Endothelial cell (in vitro differentiated cells): ENCODE results near the gene PPIA. TPM values are rescaled to one million over a fixed set of nuclear protein-coding genes. Genes with fewer than 3 reads are reported as not detected.

Experiments used
- DNase-seq: peaks from one replicate; pipeline ENCODE4 v3.0.0; 2021; ENCODE audit warnings: low spot score
- H3K27ac Mint-ChIP-seq: one replicate; pipeline ENCODE4 v1.8.0; 2021; ENCODE audit warnings: mixed read lengths, inconsistent platforms; ENCODE audit not compliant: unreplicated experiment
- H3K27me3 Mint-ChIP-seq: one replicate; pipeline ENCODE4 v1.8.0; 2021; ENCODE audit warnings: mild to moderate bottlenecking, moderate library complexity, mixed read lengths, inconsistent platforms; ENCODE audit not compliant: unreplicated experiment
- H3K36me3 Mint-ChIP-seq: one replicate; pipeline ENCODE4 v1.8.0; 2021; ENCODE audit warnings: mild to moderate bottlenecking, low read depth, mixed read lengths, inconsistent platforms; ENCODE audit not compliant: unreplicated experiment
- H3K4me1 Mint-ChIP-seq: one replicate; pipeline ENCODE4 v1.8.0; 2021; ENCODE audit warnings: mild to moderate bottlenecking, mixed read lengths, inconsistent platforms; ENCODE audit not compliant: unreplicated experiment
- H3K4me3 Mint-ChIP-seq: one replicate; pipeline ENCODE4 v1.8.0; 2021; ENCODE audit warnings: mild to moderate bottlenecking, mixed read lengths, inconsistent platforms; ENCODE audit not compliant: unreplicated experiment
- H3K9me3 Mint-ChIP-seq: one replicate; pipeline ENCODE4 v1.8.0; 2021; ENCODE audit warnings: mixed read lengths, inconsistent platforms; ENCODE audit not compliant: unreplicated experiment
- CTCF ChIP-seq: fragments of 200-600 bp; sonication (generic); IDR thresholded peaks from one replicate; pipeline ENCODE4 v1.5.0; 2021; ENCODE audit warnings: antibody characterized with exemption; ENCODE audit not compliant: unreplicated experiment
- total RNA-seq: library from RNA; stranded (reverse); fragmentation: NEBNext Ultra II Directional; extraction: Animal tissue kit (Norgen Biotek cat#: 25700); gene quantifications from one replicate; pipeline ENCODE4 v1.2.1, GENCODE V29; 2021; ENCODE audit not compliant: unreplicated experiment

PPIA gene
- total RNA-seq, 1 donor from 2014 or later: 1,721 TPM

- no peaks in the 10 kb centered on the region for H3K9me3 Mint-ChIP-seq
- no peaks in the 10 kb centered on the region for H3K4me1 Mint-ChIP-seq
- peak overlapping the region; percentile 19 for H3K4me3 Mint-ChIP-seq
- no peak for DNase-seq
- H3K27me3 Mint-ChIP-seq: no peaks in the 10 kb centered on the region
- peaks cover 32% of the 10 kb centered on the region for H3K36me3 Mint-ChIP-seq
- TF ChIP-seq CTCF: no peak
- peak overlapping the region; percentile 48 for H3K27ac Mint-ChIP-seq
Measured at GRCh38 chr7:44764081-44764480, 32.4 kb upstream of the PPIA start.

- Mint-ChIP-seq H3K27ac (peak overlapping the region; percentile 48), H3K4me1 (no peaks in the 10 kb centered on the region), H3K9me3 (no peaks in the 10 kb centered on the region), H3K36me3 (peaks cover 28% of the 10 kb centered on the region), H3K4me3 (peak overlapping the region; percentile 19), H3K27me3 (no peaks in the 10 kb centered on the region)
- DNase-seq: no peak
- no peak for TF ChIP-seq CTCF
Measured at GRCh38 chr7:44764665-44765578, 31.6 kb upstream of the PPIA start.

GRCh38 chr7:44765579-44766415, 30.7 kb upstream of the PPIA start:
- H3K36me3 Mint-ChIP-seq: peaks cover 28% of the 10 kb centered on the region
- no peak for DNase-seq
- H3K4me1 Mint-ChIP-seq: no peaks in the 10 kb centered on the region
- no peak overlapping the region for H3K27ac Mint-ChIP-seq
- no peaks in the 10 kb centered on the region for H3K9me3 Mint-ChIP-seq
- no peak for TF ChIP-seq CTCF
- H3K27me3 Mint-ChIP-seq: no peaks in the 10 kb centered on the region
- no peak overlapping the region for H3K4me3 Mint-ChIP-seq

GRCh38 chr7:44766416-44766801, 30.1 kb upstream of the PPIA start:
- Mint-ChIP-seq H3K4me3 (no peak overlapping the region), H3K27ac (no peak overlapping the region), H3K4me1 (no peaks in the 10 kb centered on the region), H3K27me3 (no peaks in the 10 kb centered on the region), H3K36me3 (peaks cover 28% of the 10 kb centered on the region), H3K9me3 (no peaks in the 10 kb centered on the region)
- no peak for TF ChIP-seq CTCF
- no peak for DNase-seq
